Ascending aorta (tissue), 2 donors: Measurements from ENCODE around the gene LIMCH1. TPM values are rescaled to one million over a fixed set of nuclear protein-coding genes. Genes with fewer than 3 reads are reported as not detected.

Experiments
- DNase-seq, 2 donors: peaks; one replicate each; pipeline ENCODE4 v3.0.0-alpha.2; 2019; ENCODE audit warnings: low spot score in 2 of 2
- H3K27ac ChIP-seq, 2 donors: fragments of 200-600 bp; sonication (generic); one replicate each; pipeline ENCODE4 v1.5.1; 2016 to 2017; ENCODE audit warnings: mild to moderate bottlenecking in 1 of 2
- H3K27me3 ChIP-seq: fragments of 200-600 bp; sonication (generic); one replicate; pipeline ENCODE4 v1.5.1; 2017
- H3K36me3 ChIP-seq, 2 donors: fragments of 200-600 bp; sonication (generic); one replicate each; pipeline ENCODE4 v1.5.1; 2016
- H3K4me1 ChIP-seq, 2 donors: fragments of 200-600 bp; sonication (generic); one replicate each; pipeline ENCODE4 v1.5.1; 2016 to 2017; ENCODE audit warnings: mild to moderate bottlenecking in 1 of 2
- H3K4me3 ChIP-seq, 2 donors: fragments of 200-600 bp; sonication (generic); one replicate each; pipeline ENCODE4 v1.5.1; 2016 to 2017; ENCODE audit warnings: mild to moderate bottlenecking in 1 of 2
- H3K9me3 ChIP-seq, 2 donors: fragments of 200-600 bp; sonication (generic); one replicate each; pipeline ENCODE4 v1.5.1; 2016
- CTCF ChIP-seq, 3 experiments: fragments of 200-600 bp in 2 of 3; fragments of 450-650 bp in 1 of 3; sonication (generic) in 2 of 3; IDR thresholded peaks; one replicate each; pipeline ENCODE4 v1.5.1; 2016 to 2019; ENCODE audit warnings: antibody characterized with exemption in 3 of 3, mild to moderate bottlenecking in 1 of 3, moderate library complexity in 1 of 3
- intact Hi-C: fragments of 100-400 bp; cut with DNase I; formaldehyde crosslinking; loops from one replicate; pipeline ENCODE4 v1.15.1; 2023
- total RNA-seq: library from RNA; depleted of rRNA; stranded (reverse); fragments of >200 nt; gene quantifications from one replicate; pipeline ENCODE4 v1.1.0, GENCODE V29; 2016

Gene LIMCH1
- total RNA-seq, 1 donor from 2014 or later: 44.4 TPM

DNA sequence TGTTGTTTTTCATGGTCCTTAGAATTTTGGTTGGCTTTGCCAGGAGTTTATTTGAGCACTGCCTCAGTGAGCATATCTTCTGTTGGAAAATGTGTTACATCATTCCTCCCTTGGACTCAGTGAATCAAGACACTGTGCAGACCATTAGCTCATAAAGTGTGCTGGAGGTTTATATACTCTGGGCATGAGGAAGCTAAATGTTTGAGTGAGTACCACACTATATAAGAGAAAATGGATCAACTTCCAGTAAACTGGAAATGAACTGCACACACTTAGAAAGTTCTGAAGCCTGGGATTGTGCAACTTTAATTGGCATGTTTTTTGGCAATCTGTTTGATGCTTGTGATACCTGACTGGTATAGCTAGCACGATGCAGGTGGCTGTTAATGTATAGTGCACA is 75.9 kb downstream of the LIMCH1 start:
- Histone ChIP-seq H3K27ac (peak overlapping the region in 1 of 2 donors; percentile 45), H3K9me3 (no peaks in the 10 kb centered on the region), H3K36me3 (no peaks in the 10 kb centered on the region), H3K27me3 (no peaks in the 10 kb centered on the region), H3K4me1 (peaks cover 3 to 23% of the 10 kb centered on the region in 2 donors), H3K4me3 (peak overlapping the region in 1 of 2 donors; percentile 13)
- intact Hi-C loops: no loop called here
- no peak for DNase-seq
- TF ChIP-seq CTCF (IDR thresholded peaks at IDR 0.05): no peak

GRCh38 chr4:41614519-41614918 is 76.6 kb downstream of the LIMCH1 start:
- Histone ChIP-seq H3K27ac (no peak overlapping the region), H3K27me3 (no peaks in the 10 kb centered on the region), H3K4me3 (no peak overlapping the region), H3K36me3 (peaks cover 0 to 5% of the 10 kb centered on the region in 2 donors), H3K9me3 (no peaks in the 10 kb centered on the region), H3K4me1 (peaks cover 3 to 23% of the 10 kb centered on the region in 2 donors)
- intact Hi-C loops: no loop called here
- TF ChIP-seq CTCF (IDR thresholded peaks at IDR 0.05): no peak
- DNase-seq: no peak

GRCh38 chr4:41619161-41619560 is 81.2 kb downstream of the LIMCH1 start:
- no peak for DNase-seq
- TF ChIP-seq CTCF (IDR thresholded peaks at IDR 0.05): no peak
- intact Hi-C loops: no loop called here
- H3K4me1 ChIP-seq: peaks cover 0 to 20% of the 10 kb centered on the region in 2 donors
- no peaks in the 10 kb centered on the region for H3K9me3 ChIP-seq
- no peak overlapping the region for H3K27ac ChIP-seq
- no peaks in the 10 kb centered on the region for H3K27me3 ChIP-seq
- H3K36me3 ChIP-seq: peaks cover 0 to 6% of the 10 kb centered on the region in 2 donors
- H3K4me3 ChIP-seq: no peak overlapping the region

DNA sequence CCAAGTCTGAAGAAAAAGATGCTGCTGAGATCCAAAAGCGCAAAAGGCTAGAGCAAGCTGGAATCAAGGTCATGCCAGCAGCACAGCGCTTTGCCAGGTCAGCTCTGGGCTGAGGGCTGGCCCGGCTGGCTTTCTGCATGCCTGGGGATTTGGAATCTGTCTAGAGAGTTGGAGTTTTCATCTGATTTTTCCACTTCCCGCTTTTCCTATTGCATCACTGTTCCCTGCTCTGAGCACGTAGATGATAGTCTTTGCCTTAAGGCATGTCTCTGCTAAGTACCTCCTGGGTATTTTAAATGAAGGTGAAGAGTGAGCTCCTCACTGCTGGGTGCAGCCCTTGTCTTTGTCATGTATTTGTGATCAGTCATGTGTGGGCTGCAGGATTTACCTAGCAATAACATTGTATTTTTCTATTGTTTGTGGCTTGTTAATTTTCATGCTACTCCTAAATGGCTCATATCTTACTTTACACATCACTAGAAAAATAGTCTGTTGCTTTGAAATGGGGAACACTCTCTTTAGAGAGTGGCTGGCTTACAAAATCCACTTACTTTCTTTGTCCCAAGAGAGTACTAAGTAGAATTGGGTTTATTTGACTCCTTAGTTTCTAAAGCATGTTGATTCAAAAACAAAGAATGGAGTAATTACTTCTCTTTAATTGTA is 82.8 kb downstream of the LIMCH1 start:
- peak overlapping the region in 1 of 2 donors; percentile 12 for H3K4me3 ChIP-seq
- no peaks in the 10 kb centered on the region for H3K27me3 ChIP-seq
- DNase-seq: peak in 1 of 2 donors; percentile 73
- no peak for TF ChIP-seq CTCF (IDR thresholded peaks at IDR 0.05)
- no peaks in the 10 kb centered on the region for H3K9me3 ChIP-seq
- peaks cover 0 to 6% of the 10 kb centered on the region in 2 donors for H3K36me3 ChIP-seq
- peaks cover under 1 to 31% of the 10 kb centered on the region in 2 donors for H3K4me1 ChIP-seq
- intact Hi-C loops: loop anchor here (2.0 to 5.0 kb wide), 2 partner anchors 83 to 260 kb away; partner anchors contain the start of gene LIMCH1
- H3K27ac ChIP-seq: peak overlapping the region; percentile 72 to 76

DNA sequence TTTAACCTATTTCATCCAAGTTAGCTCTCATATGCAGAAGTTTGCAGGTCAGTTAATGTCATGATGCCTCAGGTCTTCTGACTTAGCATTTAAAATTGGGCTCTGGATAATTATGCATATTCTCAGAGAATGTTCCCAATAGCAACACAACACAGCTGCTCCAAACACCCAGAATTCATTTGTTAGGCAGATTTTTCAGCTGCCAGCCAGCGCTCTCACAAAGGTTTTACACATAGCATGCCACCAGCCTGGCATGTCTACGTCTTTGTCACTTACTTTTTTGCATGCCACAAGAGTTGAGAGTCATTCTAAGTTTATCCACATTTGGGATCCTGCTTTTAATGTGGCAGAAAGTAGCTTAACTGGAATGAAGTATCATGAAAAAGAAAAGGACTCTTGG is 84.8 kb downstream of the LIMCH1 start:
- Histone ChIP-seq H3K4me1 (peaks cover 4 to 37% of the 10 kb centered on the region in 2 donors), H3K27ac (peak overlapping the region; percentile 65 to 72), H3K36me3 (peaks cover 0 to 6% of the 10 kb centered on the region in 2 donors), H3K27me3 (no peaks in the 10 kb centered on the region), H3K4me3 (no peak overlapping the region), H3K9me3 (no peaks in the 10 kb centered on the region)
- no peak for TF ChIP-seq CTCF (IDR thresholded peaks at IDR 0.05)
- intact Hi-C loops: loop anchor here (5.0 kb wide), 1 partner anchor 85 kb away; the partner anchor contains the start of gene LIMCH1
- peak in 1 of 2 donors; percentile 73 for DNase-seq
